Measurements from ENCODE around the gene ARHGAP19.

The ARHGAP19 gene

GRCh38 chr10:97179731-97180362 lies 112.6 kb downstream of the ARHGAP19 start:
- H3K4me3 ChIP-seq, result no peak overlapping the region
- in situ Hi-C loops (cut with MboI; ENCODE audit: low sequenced_read_pairs), result no loop called here
- H3K27me3 ChIP-seq (ENCODE audit: low read depth), result peaks cover 12% of the 10 kb centered on the region
- peak; percentile 62 to 78 for DNase-seq (ENCODE audit: low spot score in 2 of 2)
- no peaks in the 10 kb centered on the region for H3K36me3 ChIP-seq (replicated peaks)
- H3K9me3 ChIP-seq, result no peaks in the 10 kb centered on the region
- H3K4me1 ChIP-seq, result peaks cover 5% of the 10 kb centered on the region

DNA sequence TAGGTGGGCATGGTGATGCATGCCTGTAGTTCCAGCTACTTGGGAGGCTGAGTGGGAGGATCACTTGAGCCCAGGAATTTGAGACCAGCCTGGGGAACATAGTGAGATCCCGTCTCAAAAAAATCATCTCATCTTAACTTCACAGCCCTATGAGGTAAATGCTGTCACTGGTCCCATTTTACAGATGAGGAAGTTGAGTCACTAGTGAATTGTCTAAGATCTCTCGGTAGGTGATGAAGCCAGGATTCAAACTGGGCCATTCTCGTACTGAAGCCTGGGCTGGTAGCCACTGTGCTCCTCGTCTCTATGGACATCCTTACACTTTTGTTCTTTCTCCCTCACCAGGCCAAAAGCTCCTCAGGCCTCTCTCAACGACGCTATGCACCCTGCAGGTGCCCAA lies 113.1 kb downstream of the ARHGAP19 start:
- peaks cover 4% of the 10 kb centered on the region for H3K4me1 ChIP-seq
- H3K27me3 ChIP-seq (ENCODE audit: low read depth), result peaks cover 12% of the 10 kb centered on the region
- no peaks in the 10 kb centered on the region for H3K9me3 ChIP-seq
- DNase-seq (ENCODE audit: low spot score in 2 of 2), result no peak
- no peaks in the 10 kb centered on the region for H3K36me3 ChIP-seq (replicated peaks)
- in situ Hi-C loops (cut with MboI; ENCODE audit: low sequenced_read_pairs), result no loop called here
- H3K4me3 ChIP-seq, result no peak overlapping the region

DNA sequence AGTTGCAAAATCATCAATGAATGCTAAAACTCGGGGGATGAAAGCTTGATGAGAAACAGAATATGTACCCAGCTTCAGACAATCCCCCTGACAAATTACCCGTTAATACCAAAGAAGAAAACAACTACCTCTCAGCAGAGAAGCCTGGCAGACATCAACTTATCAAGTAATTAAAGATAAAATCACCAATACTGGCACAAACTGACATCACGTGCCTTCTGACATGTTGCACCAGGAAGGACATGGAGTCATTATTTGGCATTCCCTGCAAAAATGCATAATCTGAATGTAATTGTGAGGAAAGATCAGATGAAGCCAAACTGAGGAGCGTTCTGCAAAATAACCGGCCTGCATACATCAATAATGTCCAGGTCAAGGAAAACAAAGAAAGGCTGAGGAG lies 114.4 kb downstream of the ARHGAP19 start:
- no peaks in the 10 kb centered on the region for H3K9me3 ChIP-seq
- H3K36me3 ChIP-seq (replicated peaks), result no peaks in the 10 kb centered on the region
- in situ Hi-C loops (cut with MboI; ENCODE audit: low sequenced_read_pairs), result no loop called here
- H3K4me3 ChIP-seq, result no peak overlapping the region
- H3K27me3 ChIP-seq (ENCODE audit: low read depth), result peaks cover 12% of the 10 kb centered on the region
- no peak for DNase-seq (ENCODE audit: low spot score in 2 of 2)
- peaks cover 4% of the 10 kb centered on the region for H3K4me1 ChIP-seq

GRCh38 chr10:97176226-97176625 lies 116.2 kb downstream of the ARHGAP19 start:
- H3K4me3 ChIP-seq, result no peak overlapping the region
- in situ Hi-C loops (cut with MboI; ENCODE audit: low sequenced_read_pairs), result no loop called here
- DNase-seq (ENCODE audit: low spot score in 2 of 2), result no peak
- H3K27me3 ChIP-seq (ENCODE audit: low read depth), result peaks cover 12% of the 10 kb centered on the region
- no peaks in the 10 kb centered on the region for H3K9me3 ChIP-seq
- peaks cover 4% of the 10 kb centered on the region for H3K4me1 ChIP-seq
- H3K36me3 ChIP-seq (replicated peaks), result no peaks in the 10 kb centered on the region

DNA sequence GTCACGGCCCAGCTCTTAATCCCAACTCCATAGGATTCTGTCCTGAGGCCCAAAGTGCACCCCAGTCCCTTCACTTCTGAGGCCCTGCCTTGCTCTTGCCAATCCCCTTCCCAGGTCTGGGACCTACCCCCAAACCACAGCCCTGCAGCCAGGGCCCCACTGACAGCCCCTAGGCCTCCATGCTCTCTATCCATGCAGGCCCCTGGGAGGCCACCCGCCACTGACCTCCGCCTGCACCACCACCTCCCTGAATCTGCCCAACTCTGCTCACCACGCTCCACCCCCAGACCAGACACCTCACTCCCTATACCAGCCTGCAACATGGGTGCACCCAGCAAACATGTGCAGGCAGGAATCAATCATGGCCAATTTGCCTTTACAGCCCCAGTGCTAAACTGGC lies 116.9 kb downstream of the ARHGAP19 start:
- peaks cover 12% of the 10 kb centered on the region for H3K27me3 ChIP-seq (ENCODE audit: low read depth)
- no peaks in the 10 kb centered on the region for H3K9me3 ChIP-seq
- no peak overlapping the region for H3K4me3 ChIP-seq
- no peak for DNase-seq (ENCODE audit: low spot score in 2 of 2)
- in situ Hi-C loops (cut with MboI; ENCODE audit: low sequenced_read_pairs), result no loop called here
- H3K36me3 ChIP-seq (replicated peaks), result no peaks in the 10 kb centered on the region
- H3K4me1 ChIP-seq, result peaks cover 4% of the 10 kb centered on the region

GRCh38 chr10:97174941-97175340 lies 117.5 kb downstream of the ARHGAP19 start:
- no peaks in the 10 kb centered on the region for H3K9me3 ChIP-seq

DNA sequence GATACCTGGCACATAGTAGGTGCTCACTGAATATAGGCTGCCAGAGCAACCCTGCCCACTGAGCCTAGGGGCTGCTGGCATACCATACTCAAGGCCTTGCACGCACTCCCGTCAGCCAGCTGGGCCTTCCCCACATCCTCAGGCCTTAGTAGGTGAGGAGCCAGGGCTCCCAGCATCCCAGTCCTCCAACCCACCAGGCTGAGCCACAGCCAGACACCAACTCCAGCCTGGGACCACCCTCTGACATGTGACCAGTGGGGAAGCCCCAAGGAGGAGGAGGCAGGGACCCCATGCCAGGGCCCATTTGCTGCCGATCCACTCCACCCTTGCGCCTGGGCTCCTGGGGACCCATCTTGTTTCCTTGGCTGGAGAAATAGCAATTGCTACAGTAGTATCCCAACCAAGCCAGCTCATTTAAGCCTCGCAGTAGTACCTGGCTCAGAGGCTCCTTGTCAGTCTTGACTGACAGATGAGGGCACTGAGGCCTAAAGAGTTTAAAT lies 118.1 kb downstream of the ARHGAP19 start:
- DNase-seq (ENCODE audit: low spot score in 2 of 2), result no peak
- no peaks in the 10 kb centered on the region for H3K9me3 ChIP-seq
- H3K27me3 ChIP-seq (ENCODE audit: low read depth), result peaks cover 12% of the 10 kb centered on the region
- in situ Hi-C loops (cut with MboI; ENCODE audit: low sequenced_read_pairs), result no loop called here
- H3K4me1 ChIP-seq, result no peaks in the 10 kb centered on the region
- no peak overlapping the region for H3K4me3 ChIP-seq
- no peaks in the 10 kb centered on the region for H3K36me3 ChIP-seq (replicated peaks)

More at GRCh38 chr10:97174941-97175340, 117.5 kb downstream of the ARHGAP19 start:
- no peak for DNase-seq (ENCODE audit: low spot score in 2 of 2)
- in situ Hi-C loops (cut with MboI; ENCODE audit: low sequenced_read_pairs), result no loop called here
- Histone ChIP-seq H3K4me3 (no peak overlapping the region), H3K4me1 (peaks cover under 1% of the 10 kb centered on the region), H3K36me3 (replicated peaks) (no peaks in the 10 kb centered on the region), H3K27me3 (ENCODE audit: low read depth) (peaks cover 16% of the 10 kb centered on the region)

DNA sequence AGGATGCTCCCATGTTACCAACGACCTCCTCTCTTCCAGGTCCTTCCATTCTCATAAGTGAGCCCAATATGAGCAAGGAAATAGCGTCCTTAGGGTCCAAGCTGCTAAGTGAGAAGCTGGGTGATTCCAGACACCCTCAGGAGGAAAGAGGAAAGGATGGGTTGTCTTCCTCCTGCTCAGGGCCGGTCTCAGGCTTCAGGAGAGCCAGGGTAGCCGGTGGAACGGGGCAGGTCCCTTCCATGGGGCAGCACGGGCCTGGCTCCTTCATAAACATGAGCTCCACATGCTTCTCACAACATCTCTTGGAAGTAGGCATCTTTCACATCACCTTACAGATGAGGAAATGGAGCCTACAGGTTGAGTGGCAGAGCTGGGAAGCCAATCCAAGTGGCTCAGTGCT lies 119.4 kb downstream of the ARHGAP19 start:
- Histone ChIP-seq H3K4me3 (no peak overlapping the region), H3K9me3 (no peaks in the 10 kb centered on the region), H3K36me3 (replicated peaks) (no peaks in the 10 kb centered on the region), H3K27me3 (ENCODE audit: low read depth) (peaks cover 5% of the 10 kb centered on the region), H3K4me1 (no peaks in the 10 kb centered on the region)
- in situ Hi-C loops (cut with MboI; ENCODE audit: low sequenced_read_pairs), result no loop called here
- no peak for DNase-seq (ENCODE audit: low spot score in 2 of 2)
